Smooth muscle cell (in vitro differentiated cells): ENCODE results near the gene ACAT2. TPM values are rescaled to one million over a fixed set of nuclear protein-coding genes. Genes with fewer than 3 reads are reported as not detected.

Experiments used
- DNase-seq: peaks from one replicate; lab custom pipeline; 2025; ENCODE audit not compliant: unreplicated experiment; lab: John Stamatoyannopoulos, UW
- H2AFZ ChIP-seq: fragments of 200-600 bp; sonication (generic); 2 replicates; pipeline ENCODE4 v1.6.0; 2016; ENCODE audit warnings: antibody characterized with exemption, low read depth, mild to moderate bottlenecking
- H3F3A ChIP-seq: fragments of 200-600 bp; sonication (generic); 2 replicates; pipeline ENCODE4 v1.6.0; 2017; ENCODE audit warnings: antibody characterized with exemption, low read depth
- H3K27ac ChIP-seq: fragments of 200-600 bp; sonication (generic); 2 replicates; pipeline ENCODE4 v1.5.1; 2016; ENCODE audit warnings: low read depth, mild to moderate bottlenecking
- H3K27me3 ChIP-seq: fragments of 200-600 bp; sonication (generic); 2 replicates; pipeline ENCODE4 v1.6.1; 2016; ENCODE audit warnings: low read depth, mild to moderate bottlenecking
- H3K36me3 ChIP-seq: fragments of 200-600 bp; sonication (generic); 2 replicates; pipeline ENCODE4 v1.5.1; 2016; ENCODE audit warnings: low read depth
- H3K4me1 ChIP-seq: fragments of 200-600 bp; sonication (generic); 2 replicates; pipeline ENCODE4 v1.5.1; 2016; ENCODE audit warnings: low read depth
- H3K4me2 ChIP-seq: fragments of 200-600 bp; sonication (generic); 2 replicates; pipeline ENCODE4 v1.6.0; 2016; ENCODE audit warnings: mild to moderate bottlenecking
- H3K4me3 ChIP-seq: fragments of 200-600 bp; sonication (generic); 2 replicates; pipeline ENCODE4 v1.5.1; 2016; ENCODE audit warnings: mild to moderate bottlenecking
- H3K79me2 ChIP-seq: fragments of 200-600 bp; sonication (generic); 2 replicates; pipeline ENCODE4 v1.6.0; 2016; ENCODE audit warnings: low read depth, mild to moderate bottlenecking
- H3K9ac ChIP-seq: fragments of 200-600 bp; sonication (generic); 2 replicates; pipeline ENCODE4 v1.6.0; 2016; ENCODE audit warnings: low read depth
- H3K9me3 ChIP-seq: fragments of 200-600 bp; sonication (generic); replicated peaks from 2 replicates; pipeline ENCODE4 v1.5.1; 2016; ENCODE audit warnings: low read depth
- H4K20me1 ChIP-seq: fragments of 200-600 bp; sonication (generic); 2 replicates; pipeline ENCODE4 v1.6.0; 2016; ENCODE audit warnings: low read depth
- WGBS: methylation state at CpG from one replicate; pipeline ENCODE4 v1.1.7; 2016; ENCODE audit warnings: low lambda C conversion rate; 5-methylcytosine and 5-hydroxymethylcytosine counted together
- polyA plus RNA-seq: library from polyadenylated mRNA; unstranded; fragments of >200 nt; fragmentation: Nextera tagmentation; extraction: Ambion mirVana; gene quantifications from 2 replicates; pipeline ENCODE4 v1.2.1, GENCODE V29; 2016
- total RNA-seq: library from RNA; depleted of rRNA; stranded (reverse); fragments of >200 nt; gene quantifications from 2 replicates; pipeline ENCODE4 v1.2.3, GENCODE V29; 2014
- TF ChIP-seq, protein P1 (sequence below): fragments of 200-600 bp; sonication (generic); IDR thresholded peaks from 2 replicates; pipeline ENCODE4 v1.5.1; 2017; ENCODE audit warnings: borderline replicate concordance, mild to moderate bottlenecking, antibody characterized with exemption; ENCODE audit not compliant: insufficient read depth, poor library complexity, severe bottlenecking

Gene ACAT2
- total and polyA plus RNA-seq, 2 experiments from 2014 or later, result 21.5 to 82.5 TPM

- 97% methylated on average over 4 of the region's 4 CpGs for WGBS
- peak overlapping the region; percentile 91 for H3K27ac ChIP-seq
- H3K4me2 ChIP-seq, result no peak overlapping the region
- peaks cover 49% of the 10 kb centered on the region for H3F3A ChIP-seq
- H3K27me3 ChIP-seq, result no peaks in the 10 kb centered on the region
- no peak overlapping the region for H3K9ac ChIP-seq
- H3K4me3 ChIP-seq, result no peak overlapping the region
- TF ChIP-seq, protein P1, sequence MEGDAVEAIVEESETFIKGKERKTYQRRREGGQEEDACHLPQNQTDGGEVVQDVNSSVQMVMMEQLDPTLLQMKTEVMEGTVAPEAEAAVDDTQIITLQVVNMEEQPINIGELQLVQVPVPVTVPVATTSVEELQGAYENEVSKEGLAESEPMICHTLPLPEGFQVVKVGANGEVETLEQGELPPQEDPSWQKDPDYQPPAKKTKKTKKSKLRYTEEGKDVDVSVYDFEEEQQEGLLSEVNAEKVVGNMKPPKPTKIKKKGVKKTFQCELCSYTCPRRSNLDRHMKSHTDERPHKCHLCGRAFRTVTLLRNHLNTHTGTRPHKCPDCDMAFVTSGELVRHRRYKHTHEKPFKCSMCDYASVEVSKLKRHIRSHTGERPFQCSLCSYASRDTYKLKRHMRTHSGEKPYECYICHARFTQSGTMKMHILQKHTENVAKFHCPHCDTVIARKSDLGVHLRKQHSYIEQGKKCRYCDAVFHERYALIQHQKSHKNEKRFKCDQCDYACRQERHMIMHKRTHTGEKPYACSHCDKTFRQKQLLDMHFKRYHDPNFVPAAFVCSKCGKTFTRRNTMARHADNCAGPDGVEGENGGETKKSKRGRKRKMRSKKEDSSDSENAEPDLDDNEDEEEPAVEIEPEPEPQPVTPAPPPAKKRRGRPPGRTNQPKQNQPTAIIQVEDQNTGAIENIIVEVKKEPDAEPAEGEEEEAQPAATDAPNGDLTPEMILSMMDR, result no peak
- H2AFZ ChIP-seq, result no peak overlapping the region
- DNase-seq, result no peak
- H3K36me3 ChIP-seq, result peaks cover 9% of the 10 kb centered on the region
- no peaks in the 10 kb centered on the region for H3K9me3 ChIP-seq
- H3K4me1 ChIP-seq, result peaks cover 17% of the 10 kb centered on the region
- H3K79me2 ChIP-seq, result peaks cover 11% of the 10 kb centered on the region
- peaks cover 18% of the 10 kb centered on the region for H4K20me1 ChIP-seq
Observed at GRCh38 chr6:159756508-159756907, 5.3 kb upstream of the ACAT2 start.

- Histone ChIP-seq H3K27ac (peak overlapping the region; percentile 91), H3F3A (peaks cover 39% of the 10 kb centered on the region), H3K4me1 (peaks cover 25% of the 10 kb centered on the region), H3K36me3 (peaks cover 6% of the 10 kb centered on the region), H3K4me3 (no peak overlapping the region), H4K20me1 (peaks cover 12% of the 10 kb centered on the region), H3K4me2 (peak overlapping the region; percentile 20), H2AFZ (no peak overlapping the region), H3K9ac (no peak overlapping the region), H3K79me2 (peaks cover 3% of the 10 kb centered on the region), H3K27me3 (no peaks in the 10 kb centered on the region), H3K9me3 (no peaks in the 10 kb centered on the region)
- WGBS, result 84% methylated on average over 7 of the region's 7 CpGs
- TF ChIP-seq, protein P1, result peak; percentile 9
- no peak for DNase-seq
Observed at GRCh38 chr6:159758031-159759001, 3.5 kb upstream of the ACAT2 start.

DNA sequence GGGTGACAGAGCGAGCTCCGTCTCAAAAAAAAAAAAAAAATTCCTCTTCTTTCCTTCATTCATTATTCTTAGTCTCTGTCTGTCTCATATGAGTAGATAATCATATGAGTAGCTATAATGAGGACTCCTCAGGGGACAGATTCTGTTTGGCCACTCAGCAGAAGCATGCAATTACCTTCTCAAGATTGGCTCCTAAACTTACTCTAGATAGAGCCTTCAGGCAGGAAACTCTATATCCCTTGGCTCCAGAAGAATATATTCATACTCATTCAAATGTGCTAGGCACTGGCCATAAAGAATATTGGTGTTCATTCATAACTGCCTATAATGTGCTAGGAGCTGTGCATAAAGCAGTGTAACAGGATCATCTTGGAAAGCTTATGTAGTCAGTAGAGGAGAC, 2.2 kb upstream of the ACAT2 start:
- Histone ChIP-seq H3K4me1 (peaks cover 25% of the 10 kb centered on the region), H2AFZ (no peak overlapping the region), H3F3A (peaks cover 27% of the 10 kb centered on the region), H3K36me3 (peaks cover 3% of the 10 kb centered on the region), H3K4me3 (no peak overlapping the region), H3K27ac (peak overlapping the region; percentile 91), H3K9ac (no peak overlapping the region), H3K79me2 (peaks cover 13% of the 10 kb centered on the region), H3K9me3 (no peaks in the 10 kb centered on the region), H3K4me2 (no peak overlapping the region), H4K20me1 (peaks cover 8% of the 10 kb centered on the region), H3K27me3 (no peaks in the 10 kb centered on the region)
- no peak for DNase-seq
- 70% methylated on average over 2 of the region's 2 CpGs for WGBS
- TF ChIP-seq, protein P1, result no peak
